GM21529 (cell line): ENCODE results near the gene ARID1B.

ENCODE experiments used
- ATAC-seq: cut with Tn5 transposase; IDR thresholded peaks from one replicate; pipeline ENCODE4 v1.9.1; 2021; ENCODE audit not compliant: unreplicated experiment

ARID1B gene

DNA sequence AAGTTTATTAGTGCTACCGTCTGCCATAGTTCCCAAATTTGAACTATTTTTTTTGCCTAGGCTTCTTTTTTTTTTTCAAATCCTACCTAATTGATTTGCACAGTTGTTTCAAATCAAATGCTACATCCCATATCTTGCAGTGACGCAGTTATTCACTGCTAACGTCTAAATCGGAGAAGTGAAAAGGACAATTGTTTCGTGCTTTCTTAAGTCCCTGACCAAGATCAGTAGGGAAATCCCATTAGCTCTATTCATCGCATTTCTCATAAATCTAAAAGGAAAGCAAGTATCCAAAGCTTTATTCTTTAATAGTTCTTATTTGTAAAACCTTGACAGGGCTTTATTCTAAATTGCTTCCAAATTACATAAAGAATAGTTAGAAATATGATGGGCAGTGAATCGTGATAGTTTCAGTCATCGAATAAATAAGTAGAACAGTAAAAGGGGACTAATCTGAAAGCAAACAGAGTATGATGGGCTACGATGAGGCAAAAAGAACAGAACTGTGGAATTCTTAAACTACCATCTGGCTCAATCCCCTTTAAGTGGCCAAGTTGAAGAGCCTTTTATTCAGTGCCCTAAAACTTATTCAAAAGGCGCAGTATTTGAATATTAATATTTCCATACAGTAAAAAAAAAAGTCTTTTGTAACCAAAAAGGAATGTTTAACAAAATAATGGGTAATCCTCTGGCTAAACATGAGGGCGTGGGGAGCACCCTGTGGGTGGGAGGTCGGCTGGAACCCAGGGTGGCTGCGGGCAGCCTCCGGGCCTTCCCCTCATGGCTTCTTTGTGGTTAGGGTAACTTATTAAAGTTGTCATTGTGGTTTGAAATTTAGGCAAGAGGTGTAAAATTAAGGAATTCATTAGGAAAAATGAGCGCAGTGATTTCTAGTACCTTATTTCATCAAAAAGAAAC lies 3.0 kb upstream of the ARID1B start:
- no peak for ATAC-seq

DNA sequence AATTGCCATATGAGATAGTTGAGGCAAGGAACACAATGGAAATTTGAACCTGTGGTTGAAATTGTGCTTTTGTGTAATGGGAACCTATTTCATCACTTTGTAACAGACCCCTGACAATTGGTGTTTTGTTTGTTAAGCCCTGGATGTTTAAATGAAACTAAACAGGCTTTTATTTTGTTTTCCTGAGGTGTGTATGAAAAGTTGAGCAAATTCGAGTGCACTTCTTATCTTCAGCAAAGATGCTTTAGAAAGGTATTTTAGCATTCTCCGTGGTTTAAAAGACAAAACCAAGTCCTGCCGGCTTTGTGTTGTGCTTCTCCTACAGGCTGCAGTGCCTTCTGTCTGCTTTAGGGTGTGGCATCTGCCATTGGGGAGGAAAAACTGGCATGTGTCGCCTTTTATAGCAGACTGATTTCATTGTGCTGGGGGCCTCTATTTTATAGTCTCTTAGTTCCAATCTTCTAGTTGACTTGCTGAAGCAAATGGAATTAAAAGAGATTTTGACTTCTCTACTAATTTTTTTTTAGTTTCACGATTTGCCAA lies 2.2 kb upstream of the ARID1B start:
- no peak for ATAC-seq

DNA sequence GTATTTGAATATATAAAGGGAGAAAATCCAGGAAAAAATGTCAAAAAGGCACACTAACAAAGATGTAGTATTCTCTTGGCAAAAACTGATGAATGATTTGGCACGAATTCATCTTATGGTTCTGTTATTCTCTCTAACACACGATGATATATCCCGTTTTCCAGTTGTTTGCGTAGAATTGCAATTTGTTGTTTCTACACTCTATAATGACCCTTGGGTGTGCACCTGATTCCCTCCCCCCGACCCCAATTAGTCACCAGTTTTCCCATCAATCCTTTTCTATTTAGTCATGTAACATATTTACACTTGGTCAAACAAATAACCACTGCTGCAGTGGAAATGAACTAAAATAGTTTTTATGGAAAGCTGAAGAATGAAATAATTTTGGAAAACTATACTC lies 1.5 kb upstream of the ARID1B start:
- ATAC-seq = no peak

DNA sequence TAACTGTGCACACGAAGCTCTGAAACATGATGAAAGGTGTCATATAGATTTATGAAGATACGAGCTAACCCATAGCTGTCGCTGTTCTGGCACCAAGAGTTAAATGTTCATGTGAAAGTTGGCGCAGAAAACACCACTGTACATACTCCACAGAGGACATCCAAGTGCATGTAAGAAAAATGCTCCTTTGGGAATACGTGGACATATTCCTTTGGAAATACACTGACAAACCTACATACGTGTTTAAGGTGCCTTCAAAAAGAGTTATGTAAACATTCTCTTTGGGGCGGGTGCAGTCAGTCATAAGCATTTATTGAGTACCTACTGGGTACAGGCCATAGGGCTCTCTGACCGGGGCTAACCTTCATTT lies 723 bp upstream of the ARID1B start:
- no peak for ATAC-seq

DNA sequence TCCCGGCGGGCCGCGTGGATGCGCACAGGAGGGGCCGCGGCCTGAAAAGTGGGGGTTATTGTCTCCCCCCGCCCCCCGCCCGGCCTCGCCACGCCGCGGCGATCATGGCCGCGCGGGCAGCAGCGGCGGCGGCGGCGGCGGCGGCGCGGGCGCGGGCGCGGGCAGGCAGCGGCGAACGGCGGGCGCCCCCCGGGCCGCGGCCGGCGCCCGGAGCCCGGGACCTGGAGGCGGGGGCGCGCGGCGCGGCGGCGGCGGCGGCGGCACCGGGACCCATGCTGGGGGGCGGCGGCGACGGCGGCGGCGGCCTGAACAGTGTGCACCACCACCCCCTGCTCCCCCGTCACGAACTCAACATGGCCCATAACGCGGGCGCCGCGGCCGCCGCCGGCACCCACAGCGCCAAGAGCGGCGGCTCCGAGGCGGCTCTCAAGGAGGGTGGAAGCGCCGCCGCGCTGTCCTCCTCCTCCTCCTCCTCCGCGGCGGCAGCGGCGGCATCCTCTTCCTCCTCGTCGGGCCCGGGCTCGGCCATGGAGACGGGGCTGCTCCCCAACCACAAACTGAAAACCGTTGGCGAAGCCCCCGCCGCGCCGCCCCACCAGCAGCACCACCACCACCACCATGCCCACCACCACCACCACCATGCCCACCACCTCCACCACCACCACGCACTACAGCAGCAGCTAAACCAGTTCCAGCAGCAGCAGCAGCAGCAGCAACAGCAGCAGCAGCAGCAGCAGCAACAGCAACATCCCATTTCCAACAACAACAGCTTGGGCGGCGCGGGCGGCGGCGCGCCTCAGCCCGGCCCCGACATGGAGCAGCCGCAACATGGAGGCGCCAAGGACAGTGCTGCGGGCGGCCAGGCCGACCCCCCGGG lies 637 bp downstream of the ARID1B start:
- ATAC-seq = peak; percentile 9

DNA sequence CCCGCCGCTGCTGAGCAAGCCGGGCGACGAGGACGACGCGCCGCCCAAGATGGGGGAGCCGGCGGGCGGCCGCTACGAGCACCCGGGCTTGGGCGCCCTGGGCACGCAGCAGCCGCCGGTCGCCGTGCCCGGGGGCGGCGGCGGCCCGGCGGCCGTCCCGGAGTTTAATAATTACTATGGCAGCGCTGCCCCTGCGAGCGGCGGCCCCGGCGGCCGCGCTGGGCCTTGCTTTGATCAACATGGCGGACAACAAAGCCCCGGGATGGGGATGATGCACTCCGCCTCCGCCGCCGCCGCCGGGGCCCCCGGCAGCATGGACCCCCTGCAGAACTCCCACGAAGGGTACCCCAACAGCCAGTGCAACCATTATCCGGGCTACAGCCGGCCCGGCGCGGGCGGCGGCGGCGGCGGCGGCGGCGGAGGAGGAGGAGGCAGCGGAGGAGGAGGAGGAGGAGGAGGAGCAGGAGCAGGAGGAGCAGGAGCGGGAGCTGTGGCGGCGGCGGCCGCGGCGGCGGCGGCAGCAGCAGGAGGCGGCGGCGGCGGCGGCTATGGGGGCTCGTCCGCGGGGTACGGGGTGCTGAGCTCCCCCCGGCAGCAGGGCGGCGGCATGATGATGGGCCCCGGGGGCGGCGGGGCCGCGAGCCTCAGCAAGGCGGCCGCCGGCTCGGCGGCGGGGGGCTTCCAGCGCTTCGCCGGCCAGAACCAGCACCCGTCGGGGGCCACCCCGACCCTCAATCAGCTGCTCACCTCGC lies 1.5 kb downstream of the ARID1B start:
- ATAC-seq = peak; percentile 4

DNA sequence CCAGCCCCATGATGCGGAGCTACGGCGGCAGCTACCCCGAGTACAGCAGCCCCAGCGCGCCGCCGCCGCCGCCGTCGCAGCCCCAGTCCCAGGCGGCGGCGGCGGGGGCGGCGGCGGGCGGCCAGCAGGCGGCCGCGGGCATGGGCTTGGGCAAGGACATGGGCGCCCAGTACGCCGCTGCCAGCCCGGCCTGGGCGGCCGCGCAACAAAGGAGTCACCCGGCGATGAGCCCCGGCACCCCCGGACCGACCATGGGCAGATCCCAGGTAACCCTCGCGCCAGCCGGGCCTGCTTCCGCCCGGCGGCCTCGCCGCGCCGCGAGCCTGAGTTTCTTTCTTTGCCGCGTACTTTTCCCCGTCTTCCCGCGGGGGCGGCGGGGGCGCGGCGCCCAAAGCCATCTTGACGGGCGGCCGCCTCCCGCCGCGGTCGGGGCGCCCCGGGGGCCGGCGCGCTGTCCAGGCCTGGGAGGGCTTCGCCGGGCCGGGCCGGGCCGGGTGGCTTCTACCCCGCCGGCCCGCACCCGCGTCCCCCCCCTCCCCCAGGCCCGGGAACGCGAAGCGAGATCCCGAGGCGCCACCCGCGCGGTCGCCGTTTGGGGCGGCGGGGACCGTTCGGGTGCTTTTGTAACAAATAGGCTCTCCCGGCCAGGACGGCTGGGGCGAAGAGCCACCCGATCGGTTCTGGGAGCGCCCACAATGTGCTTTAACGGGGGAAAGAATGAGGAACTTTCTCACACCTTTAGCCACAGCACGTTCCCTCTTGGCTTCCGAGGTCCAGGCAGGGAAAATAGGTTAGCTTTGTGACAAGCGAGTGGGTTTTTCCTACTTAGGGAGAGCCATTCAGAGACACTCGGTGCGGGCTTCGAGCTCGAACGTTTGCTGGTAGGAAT lies 2.3 kb downstream of the ARID1B start:
- ATAC-seq = peak; percentile 9

DNA sequence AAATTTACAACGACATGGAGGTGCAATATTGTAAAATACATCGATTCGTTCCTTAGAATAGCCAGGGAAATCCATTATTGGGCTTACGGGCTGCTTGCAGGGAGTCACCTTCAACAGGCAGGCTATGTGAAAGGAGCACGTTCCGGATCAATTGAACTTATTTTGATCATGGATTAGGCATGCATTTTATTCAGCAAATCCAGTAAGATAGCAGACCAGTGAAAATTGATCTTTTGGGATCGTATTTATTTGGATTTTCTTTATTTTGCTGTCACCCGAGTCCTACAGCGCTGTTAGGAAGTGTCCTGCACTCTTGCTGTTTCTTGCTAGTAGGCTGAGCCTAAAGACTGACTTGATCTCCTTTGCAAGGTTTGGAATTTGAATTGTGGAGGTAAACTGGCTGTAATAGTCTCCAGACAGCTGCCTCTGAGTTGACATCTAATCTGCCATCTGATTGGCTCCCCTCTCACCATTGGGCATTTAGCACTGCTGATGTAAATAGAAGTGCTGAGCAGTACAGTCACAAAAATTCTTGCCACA lies 3.0 kb downstream of the ARID1B start:
- peak; percentile 58 for ATAC-seq

DNA sequence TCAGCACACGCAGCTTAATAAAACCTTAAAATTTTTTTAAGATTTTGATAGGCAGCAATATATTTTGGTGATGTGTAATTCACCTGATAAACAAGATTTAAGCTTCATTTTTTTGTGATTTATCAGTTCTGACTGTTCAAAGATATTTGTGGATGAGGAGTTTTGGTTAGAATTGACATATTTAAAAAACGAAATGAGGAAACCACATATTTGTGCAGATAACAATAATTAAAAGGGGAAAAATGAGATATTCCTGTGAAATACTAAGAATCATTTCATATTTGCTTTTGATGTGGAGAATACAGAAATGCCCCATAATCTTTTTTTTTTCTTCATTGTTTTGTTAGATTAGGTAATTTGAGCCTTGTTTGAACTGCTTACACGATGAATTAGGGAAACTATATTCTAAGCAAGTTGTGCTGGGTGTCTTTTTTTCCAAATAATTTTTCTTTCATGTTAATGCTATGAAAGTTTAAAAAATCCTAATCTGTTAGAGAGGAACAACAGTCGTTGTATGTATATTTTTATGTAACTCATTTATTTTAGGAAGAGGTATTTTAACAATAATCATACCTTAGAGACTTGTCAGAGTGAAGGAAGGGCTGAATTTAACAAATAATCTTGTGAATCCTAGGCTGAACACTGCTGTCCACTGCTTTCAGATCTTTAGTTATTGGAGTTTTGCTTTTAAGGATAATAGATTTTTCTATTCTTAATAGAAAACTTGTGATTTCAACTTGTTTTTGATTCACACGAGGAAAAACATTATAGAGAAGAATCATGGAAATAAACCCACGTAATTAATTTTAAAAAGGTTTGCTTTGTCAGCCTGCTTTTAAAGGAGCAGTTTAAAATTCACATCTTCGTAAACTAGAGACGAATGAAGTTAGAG lies 4.0 kb downstream of the ARID1B start:
- ATAC-seq = no peak

DNA sequence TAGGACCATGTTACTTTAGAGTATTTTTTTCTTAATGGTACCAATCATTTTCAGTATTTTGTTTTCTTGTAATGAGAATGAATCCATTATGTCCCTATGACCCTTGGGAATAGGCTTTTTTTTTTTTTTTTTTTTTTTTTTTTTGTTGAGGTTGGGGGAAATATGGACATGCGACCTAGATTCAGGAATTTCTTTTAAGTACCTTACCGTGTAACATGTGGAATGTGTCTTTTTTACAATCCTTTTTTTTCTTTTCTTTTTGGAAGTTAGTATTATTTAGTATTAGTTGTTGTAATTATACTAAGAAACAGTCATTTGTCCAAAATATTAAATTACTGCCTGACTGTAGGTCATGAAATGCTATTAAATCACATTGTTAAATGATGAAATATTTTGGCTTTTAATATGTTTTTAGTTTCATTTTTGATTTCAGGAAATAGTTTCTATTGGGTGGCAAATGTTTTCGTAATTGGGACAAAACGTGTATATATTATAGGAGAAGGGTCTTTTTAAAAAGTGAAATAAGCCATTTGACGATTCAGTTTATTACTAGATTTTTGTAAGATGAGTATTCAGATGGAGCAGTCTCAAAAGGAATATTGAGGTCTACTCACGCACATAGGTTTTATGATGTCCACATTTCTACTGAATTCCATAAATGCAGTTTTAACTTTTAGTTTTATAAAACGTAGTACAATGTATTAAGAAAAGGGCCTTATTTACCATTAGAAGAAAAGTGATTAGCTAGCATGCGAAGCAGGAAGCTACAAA lies 4.9 kb downstream of the ARID1B start:
- ATAC-seq = no peak

DNA sequence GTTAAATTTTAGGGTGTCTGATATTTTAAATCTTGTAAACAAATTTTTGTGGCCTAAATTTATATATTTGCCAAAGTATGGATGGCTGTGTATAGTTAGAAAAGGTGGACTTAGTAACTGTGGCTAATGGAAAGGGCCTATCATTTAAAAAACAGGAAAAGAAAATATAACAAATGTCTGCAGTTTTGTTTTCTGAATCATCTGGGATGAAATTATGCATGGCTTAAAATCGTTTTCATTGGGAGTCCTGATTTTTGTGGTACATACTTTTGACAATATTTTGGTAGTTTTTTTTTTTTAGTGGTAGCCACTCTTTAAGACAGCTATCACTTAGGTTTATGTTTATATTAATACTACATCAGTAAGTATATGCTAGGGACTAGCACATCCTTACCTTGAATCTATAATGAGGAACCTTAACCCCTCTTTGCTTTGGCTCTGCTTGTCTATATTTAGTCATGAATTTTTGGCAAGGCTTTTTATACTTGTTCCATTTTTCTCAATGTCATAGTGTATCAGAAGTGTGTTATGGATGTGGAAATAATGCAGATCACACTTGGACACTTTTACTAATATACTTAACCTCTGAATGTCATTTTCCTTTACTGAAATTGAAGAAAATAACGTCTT lies 5.6 kb downstream of the ARID1B start:
- no peak for ATAC-seq

DNA sequence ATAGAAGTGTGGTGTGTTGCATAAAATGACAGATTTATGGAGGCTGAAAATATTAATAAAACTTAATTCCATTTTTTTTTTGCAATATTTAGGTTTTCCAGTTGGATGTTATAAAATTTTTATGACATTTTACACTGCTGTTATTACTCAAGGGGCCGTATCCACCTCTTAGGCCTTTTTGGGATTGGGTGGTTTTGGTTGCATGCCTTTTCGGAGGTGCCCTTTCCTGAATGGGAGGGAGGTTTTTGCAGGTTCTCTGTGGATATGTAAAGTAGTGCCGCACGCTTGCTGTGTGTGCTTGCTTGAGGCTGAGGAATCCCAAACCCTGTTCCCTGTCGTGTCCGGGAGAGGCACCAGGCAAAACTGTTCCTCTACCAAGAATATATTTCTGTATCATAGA lies 6.8 kb downstream of the ARID1B start:
- no peak for ATAC-seq

DNA sequence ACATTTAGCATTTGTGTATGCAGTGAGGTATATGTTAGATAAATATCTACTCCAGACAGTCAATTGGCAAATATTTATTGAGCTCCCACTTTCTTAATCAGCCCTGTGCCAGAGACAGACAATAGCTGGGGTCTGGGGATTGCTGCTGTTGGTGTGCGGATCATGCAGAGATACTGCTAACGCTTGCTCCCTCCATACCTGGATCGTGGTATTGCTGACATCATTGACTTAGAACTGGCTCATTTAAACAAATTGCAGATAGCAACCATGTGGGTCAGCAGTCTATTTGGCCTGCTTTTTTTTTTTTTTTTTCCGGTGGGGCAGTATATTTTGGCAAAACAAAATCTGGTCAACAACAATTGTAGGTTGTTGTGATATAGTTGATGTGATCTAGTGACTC lies 9.5 kb downstream of the ARID1B start:
- ATAC-seq = no peak

DNA sequence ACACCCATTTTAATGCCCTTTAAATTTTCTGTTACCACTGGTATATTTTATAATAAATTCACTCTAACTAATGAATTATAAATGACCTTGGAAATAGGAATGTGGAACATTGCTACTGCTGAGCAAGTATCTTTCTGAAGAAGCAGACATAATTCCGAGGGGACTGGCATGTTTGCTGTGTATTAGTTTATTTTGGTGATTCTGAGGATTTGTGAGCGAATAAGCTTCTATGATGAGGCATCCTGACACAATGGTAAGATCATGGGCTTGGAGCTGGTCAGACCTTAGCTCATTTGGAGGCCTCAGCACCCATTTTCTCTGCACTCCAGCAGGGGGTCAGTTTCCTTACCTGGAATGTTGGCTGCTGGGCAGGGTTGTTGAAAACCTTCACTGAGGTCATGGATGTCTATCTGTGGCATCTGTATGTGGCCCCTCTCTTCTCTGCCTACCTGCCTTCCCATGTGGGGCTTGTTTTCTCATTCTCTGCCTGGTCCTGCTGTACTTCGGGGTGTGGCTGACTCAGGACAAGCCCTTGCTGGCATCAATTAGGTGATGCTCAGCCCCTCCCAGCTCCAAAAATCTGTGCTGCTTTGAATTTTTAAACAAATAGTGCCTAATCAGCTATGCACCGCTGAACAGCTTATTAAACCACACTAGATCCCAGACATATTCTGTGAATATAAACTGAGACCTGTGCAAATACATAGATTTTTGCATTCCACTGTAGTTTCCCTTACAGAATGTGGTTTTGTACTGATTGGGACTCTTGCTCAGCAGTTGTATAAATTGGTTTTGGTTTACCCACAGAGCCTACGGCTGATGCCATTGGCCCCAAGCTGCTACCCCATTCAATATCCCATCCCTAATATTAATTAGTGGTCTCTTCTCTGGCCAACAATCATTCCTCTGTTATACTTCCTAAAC lies 10.7 kb downstream of the ARID1B start:
- no peak for ATAC-seq

DNA sequence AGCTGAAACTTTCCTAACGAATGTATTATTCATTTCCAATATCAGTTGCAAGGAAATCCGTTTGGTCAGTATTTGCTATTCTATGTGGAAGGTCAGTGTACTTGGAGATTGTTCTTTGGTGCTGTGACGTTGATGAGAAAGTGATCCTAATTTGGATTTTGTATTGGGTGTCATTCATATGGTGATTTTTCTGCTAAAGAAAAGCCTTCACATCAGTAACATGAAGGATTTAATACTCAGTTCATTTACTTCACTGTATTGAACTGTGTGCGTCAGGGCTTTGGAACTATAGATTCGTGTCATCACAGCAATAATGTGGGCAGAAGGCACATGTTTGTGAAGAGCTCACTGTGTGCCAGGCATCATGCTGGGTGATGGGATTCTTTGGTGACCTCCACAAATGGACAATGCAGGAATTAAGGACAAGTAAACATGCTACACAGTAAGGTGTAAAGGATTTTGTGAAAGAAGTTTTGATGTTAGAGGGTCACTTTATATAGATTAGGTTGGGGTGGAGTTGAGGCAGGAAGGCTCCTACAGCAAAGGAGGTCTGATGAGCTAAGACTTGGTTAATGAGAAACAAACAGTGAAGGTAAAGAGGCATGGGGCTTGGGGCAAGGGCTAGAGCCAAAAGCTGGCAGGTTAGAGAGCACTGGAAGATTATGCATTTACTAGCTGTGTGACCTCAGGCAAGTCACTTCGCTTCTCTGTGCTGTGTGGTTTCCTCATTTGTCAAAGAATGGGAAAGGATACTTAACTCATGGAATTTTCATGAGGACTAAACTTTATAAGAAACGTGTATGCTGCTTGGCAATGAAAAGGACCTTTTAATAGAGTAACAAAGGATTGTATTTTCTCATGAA lies 12.1 kb downstream of the ARID1B start:
- no peak for ATAC-seq
